GM19372 (cell line): ENCODE data around the gene LIPE.
"Not testable (repeated sequence)": the region's sequence is repeated elsewhere in the genome, so short reads cannot be mapped to it uniquely, and the experiment has no call there.

ENCODE experiments used
- ATAC-seq: cut with Tn5 transposase; IDR thresholded peaks from one replicate; pipeline ENCODE4 v1.9.1; 2021; ENCODE audit warnings: mild to moderate bottlenecking, low read depth, moderate library complexity; ENCODE audit not compliant: unreplicated experiment

LIPE gene, protein sequence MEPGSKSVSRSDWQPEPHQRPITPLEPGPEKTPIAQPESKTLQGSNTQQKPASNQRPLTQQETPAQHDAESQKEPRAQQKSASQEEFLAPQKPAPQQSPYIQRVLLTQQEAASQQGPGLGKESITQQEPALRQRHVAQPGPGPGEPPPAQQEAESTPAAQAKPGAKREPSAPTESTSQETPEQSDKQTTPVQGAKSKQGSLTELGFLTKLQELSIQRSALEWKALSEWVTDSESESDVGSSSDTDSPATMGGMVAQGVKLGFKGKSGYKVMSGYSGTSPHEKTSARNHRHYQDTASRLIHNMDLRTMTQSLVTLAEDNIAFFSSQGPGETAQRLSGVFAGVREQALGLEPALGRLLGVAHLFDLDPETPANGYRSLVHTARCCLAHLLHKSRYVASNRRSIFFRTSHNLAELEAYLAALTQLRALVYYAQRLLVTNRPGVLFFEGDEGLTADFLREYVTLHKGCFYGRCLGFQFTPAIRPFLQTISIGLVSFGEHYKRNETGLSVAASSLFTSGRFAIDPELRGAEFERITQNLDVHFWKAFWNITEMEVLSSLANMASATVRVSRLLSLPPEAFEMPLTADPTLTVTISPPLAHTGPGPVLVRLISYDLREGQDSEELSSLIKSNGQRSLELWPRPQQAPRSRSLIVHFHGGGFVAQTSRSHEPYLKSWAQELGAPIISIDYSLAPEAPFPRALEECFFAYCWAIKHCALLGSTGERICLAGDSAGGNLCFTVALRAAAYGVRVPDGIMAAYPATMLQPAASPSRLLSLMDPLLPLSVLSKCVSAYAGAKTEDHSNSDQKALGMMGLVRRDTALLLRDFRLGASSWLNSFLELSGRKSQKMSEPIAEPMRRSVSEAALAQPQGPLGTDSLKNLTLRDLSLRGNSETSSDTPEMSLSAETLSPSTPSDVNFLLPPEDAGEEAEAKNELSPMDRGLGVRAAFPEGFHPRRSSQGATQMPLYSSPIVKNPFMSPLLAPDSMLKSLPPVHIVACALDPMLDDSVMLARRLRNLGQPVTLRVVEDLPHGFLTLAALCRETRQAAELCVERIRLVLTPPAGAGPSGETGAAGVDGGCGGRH

DNA sequence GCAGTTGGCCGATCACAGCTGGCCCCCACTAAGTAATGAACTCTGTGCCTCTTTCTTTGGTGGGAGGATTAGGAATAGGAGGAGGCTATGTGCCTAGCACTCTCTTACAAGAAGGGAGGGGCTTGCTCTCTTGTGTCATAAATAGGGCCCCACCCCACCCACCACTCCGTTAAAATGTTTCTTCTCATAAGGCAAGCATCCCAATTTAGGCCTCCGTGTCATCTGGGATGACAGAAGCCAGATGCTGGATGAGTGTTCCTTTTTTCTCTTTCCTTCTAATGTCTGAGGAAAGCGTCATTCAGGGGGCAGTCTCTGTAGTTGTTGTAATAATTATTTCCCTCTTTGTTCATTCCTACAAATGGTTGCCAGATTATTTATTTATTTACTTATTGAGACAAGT is at the start of gene LIPE:
Gene LIPE (minus strand): TSS at position 76 of the 400 bp plus-strand sequence. CDS start 239 bp downstream, outside the sequence.
- no peak for ATAC-seq

DNA sequence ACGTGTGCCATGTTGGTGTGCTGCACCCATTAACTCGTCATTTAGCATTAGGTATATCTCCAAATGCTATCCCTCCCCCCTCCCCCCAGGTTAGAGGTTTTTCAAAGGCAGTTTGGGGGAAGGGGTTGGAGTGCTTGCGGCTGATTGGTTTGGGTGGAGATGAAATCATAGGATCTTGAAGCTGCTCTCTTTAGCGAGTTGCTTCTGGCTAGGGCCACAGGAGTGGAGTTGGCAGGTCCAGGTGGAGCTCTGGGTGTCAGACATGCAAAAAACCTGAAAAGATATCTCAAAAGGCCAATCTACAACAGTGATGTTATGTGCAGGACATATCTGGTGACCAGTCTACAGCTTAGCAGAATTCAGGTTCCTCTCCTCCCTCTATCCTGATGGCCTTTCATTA is 48.2 kb upstream of the LIPE start:
- no peak for ATAC-seq

DNA sequence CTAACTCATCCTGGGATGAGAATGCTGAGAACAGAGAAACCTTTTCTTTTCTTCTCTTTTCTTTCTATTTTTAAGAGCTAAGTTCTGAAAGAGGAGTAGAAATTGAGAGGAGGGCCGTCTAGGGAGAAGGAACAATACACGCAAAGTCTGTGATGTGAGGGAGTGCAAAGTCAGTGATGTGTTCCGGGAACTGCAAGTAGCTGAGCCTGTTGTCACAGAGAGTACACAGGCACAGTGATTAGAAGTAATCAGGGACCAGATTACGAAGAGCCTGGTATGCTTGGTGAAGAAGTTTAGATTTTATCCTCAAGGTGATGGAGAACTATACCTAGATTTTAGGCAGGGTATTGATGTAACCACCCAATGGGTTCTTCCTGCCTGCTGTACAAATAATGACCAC is 47.6 kb upstream of the LIPE start:
- ATAC-seq = no peak

DNA sequence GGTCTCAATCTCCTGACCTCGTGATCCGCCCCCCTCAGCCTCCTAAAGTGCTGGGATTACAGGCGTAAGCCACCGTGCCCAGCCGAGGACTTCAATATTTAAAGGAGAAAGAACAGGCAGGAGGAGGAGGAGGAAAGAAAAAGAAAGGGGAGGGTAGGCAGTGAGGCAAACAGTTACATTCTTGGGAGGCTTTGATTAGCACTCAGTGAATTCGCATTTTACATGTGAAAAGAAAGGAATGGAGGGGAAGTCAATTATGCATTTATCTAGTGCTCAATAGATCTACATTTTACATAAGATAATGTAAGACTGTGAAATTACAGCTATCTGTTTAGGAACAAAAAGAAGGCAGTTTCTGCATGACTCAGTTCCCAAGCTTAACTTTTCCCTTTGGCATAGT is 46.5 kb upstream of the LIPE start:
- no peak for ATAC-seq

DNA sequence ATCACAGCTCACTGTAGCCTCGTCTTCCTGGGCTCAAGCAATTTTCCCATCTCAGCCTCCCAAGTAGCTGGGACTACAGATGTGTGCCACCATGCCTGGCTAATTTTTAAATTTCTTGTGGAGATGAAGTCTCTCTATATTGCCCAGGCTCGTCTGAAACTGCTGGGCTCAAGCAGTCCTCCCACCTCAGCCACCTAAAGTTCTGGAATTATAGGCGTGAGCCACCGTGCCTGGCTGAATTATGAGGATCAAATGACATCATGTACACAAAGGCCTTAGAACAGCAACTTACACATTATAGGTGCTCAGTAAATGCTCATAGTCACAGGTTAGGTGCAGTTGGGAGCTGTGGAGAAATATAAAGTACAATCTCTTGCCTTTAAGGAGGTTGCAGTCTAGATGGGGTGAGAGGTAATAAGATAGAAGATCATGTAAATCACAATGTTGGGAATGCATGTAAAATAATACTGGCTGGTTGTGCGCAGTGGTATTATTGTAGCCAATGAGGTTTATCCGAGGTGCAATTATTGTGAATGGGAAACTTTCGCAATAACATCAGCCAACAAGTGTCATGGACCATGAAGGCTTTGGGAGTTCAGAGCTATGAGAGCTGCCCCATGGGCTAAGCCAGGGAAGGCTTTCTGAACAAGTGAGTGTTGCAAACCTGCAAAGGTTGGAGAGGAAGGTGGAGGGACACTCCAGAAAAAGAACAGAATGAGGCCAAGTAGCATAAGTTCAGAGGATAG is 45.4 kb upstream of the LIPE start:
- ATAC-seq = no peak

DNA sequence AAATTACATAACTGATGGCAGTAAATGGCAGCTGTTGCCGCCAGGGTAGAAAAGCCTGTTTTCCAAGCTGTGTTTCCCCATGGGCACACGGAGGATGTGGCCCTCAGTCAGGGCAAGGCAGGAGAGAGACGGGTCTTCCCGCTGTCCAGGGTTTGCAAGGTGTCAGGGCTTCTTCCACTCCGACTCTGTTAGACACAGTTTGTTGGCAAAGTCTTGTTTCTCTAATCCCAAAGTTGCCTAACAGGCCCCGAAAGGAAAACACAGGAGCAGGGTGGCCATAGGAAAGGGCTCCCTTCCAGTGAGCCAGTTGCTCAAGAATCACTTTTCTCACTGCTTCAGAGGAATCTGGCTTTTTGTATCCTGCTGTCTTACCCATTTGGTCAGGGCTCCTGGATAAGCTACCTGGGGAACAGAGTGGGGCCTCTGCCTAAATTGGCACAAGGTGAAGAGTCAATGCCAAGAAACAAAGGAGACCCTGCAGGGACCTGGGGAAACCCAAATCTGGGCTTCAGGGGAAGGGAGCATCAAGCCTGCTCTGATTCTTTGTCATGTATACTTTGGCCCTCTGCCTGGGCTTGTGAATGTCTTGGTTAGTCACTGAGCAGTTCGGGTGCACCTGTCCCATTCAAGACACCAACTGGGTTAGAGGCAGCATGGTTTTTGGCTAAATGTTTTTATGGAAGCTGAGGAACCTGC is 44.5 kb upstream of the LIPE start:
- no peak for ATAC-seq

DNA sequence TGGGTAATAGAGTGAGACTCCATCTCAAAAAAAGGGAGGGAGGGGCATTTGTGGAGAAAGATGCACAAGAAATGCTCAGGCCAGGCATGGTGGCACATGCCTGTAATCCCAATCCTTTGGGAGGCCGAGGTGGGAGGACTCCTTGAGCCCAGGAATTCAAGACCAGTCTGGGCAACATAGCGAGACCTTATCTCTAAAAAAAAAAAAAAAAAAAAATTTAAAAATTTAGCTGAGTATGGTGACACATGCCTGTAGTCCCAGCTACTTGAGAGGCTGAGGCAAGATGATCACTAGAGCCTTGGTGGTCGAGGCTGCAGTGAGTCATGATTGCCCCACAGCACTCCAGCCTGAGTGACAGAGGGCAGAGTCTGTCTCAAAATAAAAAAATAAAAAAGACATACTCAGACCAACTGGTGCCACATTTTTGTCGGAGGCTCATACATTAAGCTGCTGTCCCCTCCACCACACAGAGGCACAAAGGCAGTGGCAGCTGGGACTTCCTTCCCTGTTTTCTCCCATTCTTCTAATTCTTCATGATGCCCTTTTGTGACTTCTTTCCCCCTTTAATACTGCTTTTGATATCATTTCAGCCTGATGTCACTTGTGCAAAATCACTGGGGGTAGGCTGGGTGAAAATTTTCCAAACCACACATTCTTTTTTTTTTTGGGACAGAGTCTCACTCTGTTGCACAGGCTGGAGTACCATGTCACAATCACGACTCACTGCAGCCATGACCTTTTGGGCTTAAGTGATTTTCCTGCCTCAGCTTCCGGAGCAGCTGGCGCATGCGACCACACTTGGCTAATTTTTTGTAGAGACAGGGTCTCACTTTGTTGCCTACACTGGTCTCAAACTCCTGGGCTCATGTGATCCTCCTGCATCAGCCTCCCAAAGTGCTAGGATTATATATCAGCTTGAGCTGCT is 42.4 kb upstream of the LIPE start:
- no peak for ATAC-seq

DNA sequence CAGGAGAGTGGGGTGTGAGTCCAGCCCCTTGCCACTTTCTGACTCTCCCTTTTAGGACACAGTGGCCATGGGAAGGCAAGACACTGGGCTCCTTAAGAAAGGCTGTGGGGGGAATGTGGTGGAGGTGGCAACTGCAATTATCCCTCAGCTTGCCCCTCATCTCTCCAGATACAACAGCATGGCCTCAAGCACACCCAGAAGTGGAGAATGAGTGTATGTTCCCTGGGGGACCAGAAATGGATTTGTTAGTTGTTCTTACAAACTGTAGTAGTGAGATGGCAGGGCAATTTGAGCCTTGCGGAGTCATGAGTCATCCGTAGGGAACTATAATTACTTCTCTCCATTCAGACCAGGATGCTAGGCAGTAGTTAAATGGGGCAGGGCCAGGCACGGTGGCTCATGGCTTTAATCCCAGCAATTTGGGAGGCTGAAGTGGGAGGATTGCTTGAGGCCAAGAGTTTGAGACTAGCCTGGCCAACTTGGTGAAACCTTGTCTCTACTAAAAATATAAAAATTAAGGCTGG is 41.1 kb upstream of the LIPE start:
- no peak for ATAC-seq

DNA sequence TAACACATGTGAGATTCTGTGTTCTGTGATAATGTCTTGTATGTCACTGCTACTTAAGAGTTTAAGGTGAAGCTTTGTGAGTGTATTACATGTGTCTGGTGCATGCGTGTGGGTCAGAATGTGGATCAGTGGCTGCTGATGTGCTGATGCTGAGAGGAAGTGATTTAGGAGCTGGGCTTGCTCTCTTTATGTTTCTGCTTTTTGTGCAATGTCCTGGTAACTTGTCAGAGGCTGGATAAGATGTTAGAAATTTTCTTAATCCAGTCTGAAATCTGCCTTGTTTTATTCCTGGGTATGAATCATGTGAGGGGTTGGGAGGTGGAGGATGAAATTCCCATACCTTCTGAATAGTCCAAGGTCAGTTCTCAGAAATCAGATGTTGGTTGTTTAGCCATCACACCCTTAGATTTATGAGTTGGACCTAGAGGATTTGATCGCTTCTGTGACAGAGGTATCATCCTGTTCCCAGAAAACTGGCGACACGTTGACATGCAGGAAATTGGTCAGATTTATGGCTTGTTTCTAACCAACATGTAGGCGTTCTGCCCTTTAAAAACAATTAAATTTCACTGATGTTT is 40.1 kb upstream of the LIPE start:
- no peak for ATAC-seq

DNA sequence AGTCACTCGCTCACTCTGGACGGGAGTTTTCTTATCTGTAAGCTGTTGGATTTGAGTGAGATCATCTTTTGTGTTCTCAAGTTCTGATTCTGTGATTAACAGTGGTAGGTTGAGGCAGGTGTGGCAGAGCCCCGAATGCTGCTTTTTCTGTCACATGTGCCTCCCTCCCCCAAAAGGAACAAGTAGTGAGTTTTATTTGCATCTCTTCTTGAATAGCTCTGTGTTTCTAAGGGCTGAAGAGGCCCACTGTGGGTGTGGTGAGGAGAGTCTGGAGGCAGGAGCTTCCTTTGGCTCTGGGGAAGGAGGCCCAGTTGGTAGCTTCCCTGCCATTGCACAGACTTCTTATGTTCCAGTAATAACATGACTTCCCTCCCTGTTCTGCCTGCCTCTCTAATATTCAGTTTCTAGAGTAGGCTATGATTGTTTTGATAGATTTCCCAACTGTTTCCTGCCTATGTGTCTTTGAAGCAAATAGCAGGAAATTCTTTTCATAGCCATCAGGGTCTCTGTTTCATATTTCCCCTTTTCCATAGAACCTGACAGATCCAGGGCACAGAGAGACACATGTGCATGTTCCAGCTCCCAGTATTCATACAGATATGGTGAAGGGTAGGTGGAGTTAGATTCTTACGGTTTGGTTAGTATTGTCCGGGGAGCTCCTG is 39.5 kb upstream of the LIPE start:
- no peak for ATAC-seq

DNA sequence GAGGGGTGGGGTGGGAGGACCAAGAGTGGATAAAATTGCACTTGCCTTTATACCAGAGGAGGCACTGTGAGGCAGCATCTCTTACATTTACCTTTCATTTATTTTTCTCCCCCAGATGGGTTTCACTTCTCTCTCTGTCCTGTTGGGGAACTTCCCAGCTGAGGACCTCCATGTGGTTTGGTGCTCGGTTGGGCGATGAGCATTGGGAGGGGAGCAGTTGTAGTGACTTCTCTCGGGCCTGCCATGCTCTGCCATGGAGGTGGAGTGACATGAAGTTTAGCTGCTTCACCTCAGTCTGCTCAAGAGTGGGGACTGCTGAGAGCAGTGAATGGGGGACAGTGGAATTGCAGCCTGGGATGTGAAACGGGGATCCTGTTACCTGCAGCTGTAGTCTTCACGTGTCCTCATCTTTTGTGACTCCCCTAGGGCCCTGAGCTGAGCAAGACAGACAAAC is 38.7 kb upstream of the LIPE start:
- ATAC-seq = peak; percentile 80

DNA sequence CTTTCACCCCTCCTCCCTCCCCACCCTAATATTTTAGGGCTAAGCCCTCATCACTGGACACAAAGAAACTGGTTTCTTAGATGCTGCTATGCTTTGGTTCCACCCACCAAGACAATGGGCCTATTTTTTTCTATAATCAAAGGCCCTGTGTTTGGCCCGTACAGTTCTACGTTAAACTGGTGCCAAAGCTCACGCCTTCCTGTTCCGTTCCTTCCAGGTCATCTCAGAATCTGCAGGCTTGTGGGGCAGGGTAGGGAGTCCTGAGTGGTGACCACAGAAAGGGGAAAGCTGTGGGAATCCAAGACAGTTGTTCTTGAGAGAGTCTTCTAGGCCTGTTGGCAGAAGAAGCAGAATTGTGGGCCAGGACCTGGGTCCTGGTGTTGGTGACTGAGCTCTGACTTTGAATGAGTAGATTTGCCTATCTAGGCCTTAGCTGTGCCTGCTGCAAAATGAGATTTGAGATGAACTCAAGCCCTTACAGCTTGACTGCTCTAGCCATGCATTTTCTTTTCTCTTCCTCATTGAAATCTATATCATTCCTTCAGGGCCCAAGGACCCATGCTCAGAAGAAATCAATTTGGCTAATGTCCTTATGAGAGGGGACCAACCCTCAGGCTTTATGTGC is 34.6 kb upstream of the LIPE start:
- no peak for ATAC-seq

DNA sequence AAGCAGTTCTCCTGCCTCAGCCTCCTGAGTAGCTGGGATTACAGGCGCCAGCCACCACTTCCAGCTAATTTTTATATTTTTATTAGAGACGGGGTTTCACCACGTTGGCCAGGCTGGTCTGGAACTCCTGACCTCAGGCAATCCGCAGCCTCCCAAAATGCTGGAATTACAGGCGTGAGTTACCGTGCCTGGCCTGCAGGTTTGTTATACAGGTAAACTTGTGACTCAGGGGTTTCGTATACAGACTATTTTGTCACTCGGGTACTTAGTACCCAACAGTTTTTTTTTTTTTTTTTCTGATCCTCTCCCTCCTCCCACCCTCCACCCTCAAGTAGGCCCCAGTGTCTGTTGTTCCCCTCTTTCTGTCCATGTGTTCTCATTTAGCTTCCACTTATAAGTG is 34.0 kb upstream of the LIPE start:
- ATAC-seq = not testable (repeated sequence)

DNA sequence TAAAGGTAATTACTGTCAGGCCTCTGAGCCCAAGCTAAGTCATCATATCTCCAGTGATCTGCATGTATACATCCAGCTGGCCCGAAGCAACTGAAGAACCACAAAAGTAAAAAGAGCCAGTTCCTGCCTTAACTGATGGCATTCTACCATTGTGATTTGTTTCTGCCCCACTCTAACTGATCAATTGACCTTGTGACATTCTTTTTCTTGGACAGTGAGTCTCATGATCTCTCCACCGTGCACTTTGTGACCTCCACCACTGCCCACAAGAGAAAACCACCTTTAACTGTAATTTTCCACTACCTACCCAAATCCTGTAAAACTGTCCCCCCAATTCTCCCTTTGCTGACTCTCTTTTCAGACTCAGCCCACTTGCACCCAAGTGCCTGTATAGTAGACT is 32.7 kb upstream of the LIPE start:
- no peak for ATAC-seq

DNA sequence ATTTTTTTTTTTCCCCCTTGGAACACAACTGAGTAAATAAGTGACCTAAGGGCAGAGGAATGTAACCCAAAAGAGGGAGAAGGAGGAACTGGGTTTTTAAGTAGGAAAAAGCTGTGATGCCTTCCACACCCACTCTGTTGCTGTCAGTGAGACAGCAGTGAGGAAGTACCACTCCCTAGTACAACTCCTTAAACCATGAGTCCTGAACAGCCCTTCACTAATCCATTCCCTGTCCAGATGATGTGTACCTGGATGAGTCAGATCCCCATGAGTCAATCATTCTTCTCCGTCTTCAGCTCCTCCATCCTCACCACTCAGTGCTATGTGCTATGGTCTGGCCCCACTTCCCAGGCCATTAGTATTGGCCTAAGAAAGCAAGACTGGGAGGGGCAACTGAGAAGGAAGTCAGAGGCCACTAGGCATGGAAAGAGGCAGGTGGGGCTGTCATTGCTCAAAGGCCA is 28.5 kb upstream of the LIPE start:
- ATAC-seq = no peak

DNA sequence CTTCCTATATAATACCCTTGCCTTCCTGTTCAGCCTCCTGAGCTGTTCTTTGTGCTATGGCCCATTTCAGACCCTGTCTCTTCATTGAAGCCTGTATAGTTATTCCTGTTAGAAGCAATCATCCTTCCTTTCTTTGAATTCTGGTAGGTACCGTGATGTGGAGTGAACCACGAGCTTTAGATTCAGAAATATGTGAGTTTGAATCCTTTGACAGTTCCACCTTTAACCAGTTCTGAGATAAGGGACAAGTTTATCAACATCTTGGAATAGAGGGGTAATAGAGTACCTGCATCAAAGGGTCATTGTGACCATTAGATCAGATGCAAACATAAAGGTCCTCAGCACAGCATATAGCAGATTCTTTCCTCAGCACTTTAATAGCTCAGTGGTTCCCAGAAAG is 27.9 kb upstream of the LIPE start:
- ATAC-seq = no peak

DNA sequence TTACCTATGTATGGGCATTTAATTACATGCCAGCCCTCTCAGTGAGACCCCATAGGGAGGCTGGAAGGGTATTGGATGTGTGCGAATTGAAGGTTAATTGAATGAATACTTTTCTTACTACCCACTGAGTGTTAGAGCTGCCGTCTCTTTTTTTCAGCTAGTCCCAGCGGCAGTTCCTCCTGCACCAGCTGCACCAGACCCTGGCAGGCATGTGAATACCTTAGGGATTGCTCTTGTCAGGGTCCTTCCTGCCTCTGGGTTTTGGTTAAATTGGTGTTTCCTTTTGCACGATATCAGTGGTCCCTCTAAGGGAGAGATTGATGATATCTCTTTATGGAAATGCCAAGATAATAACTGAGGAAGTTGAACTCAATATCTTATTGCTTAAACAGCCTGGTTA is 25.4 kb upstream of the LIPE start:
- no peak for ATAC-seq
